OCI-LY7 (cell line): ENCODE results near the gene ANKS1A. TPM values are rescaled to one million over a fixed set of nuclear protein-coding genes. Genes with fewer than 3 reads are reported as not detected.
"Not testable (repeated sequence)": the region's sequence is repeated elsewhere in the genome, so short reads cannot be mapped to it uniquely, and the experiment has no call there.

Experiments used
- BruUV-seq: library from RNA; stranded (reverse); fragments of 400-500 nt; replicated peaks from 2 replicates; lab custom pipeline; 2021; lab: Mats Ljungman, UMichigan
- CTCF ChIA-PET: fragments of 300-600 bp; sonication (Branson Sonifier 250); formaldehyde crosslinking; loops from one replicate; lab custom pipeline; 2022; ENCODE audit warnings: antibody characterized with exemption; ENCODE audit not compliant: unreplicated experiment; lab: Charles Lee
- POLR2A ChIA-PET: fragments of 300-600 bp; sonication (Branson Sonifier 250); formaldehyde crosslinking; loops from one replicate; lab custom pipeline; 2022; ENCODE audit warnings: antibody characterized with exemption; lab: Charles Lee
- DNase-seq: peaks from one replicate; pipeline ENCODE4 v3.0.0-alpha.2; 2015; ENCODE audit warnings: low spot score
- H2AFZ ChIP-seq: fragments of 200-600 bp; sonication (generic), shearing (Covaris generic); 2 replicates; pipeline ENCODE4 v1.6.1; 2014; ENCODE audit warnings: mild to moderate bottlenecking, antibody characterized with exemption, low read length, moderate library complexity
- H3K27ac ChIP-seq: fragments of 200-600 bp; sonication (generic); 2 replicates; pipeline ENCODE4 v1.5.1; 2014; ENCODE audit warnings: mixed run types, low read depth, mild to moderate bottlenecking, moderate library complexity, low read length, inconsistent platforms; ENCODE audit not compliant: poor library complexity, severe bottlenecking
- H3K36me3 ChIP-seq: fragments of 200-600 bp; sonication (generic); 2 replicates; pipeline ENCODE4 v1.6.1; 2014; ENCODE audit warnings: mild to moderate bottlenecking, antibody characterized with exemption, low read length, moderate library complexity, mixed read lengths; ENCODE audit not compliant: insufficient read depth
- H3K4me1 ChIP-seq: fragments of 200-600 bp; sonication (generic); 2 replicates; pipeline ENCODE4 v1.5.1; 2014; ENCODE audit warnings: mild to moderate bottlenecking, low read length; ENCODE audit not compliant: insufficient read depth, poor library complexity, severe bottlenecking
- H3K4me2 ChIP-seq: fragments of 200-600 bp; sonication (generic); 2 replicates; pipeline ENCODE4 v1.6.1; 2014; ENCODE audit warnings: mild to moderate bottlenecking, low read length
- H3K4me3 ChIP-seq: fragments of 200-600 bp; sonication (generic); 2 replicates; pipeline ENCODE4 v1.5.1; 2014; ENCODE audit warnings: mild to moderate bottlenecking, low read depth, low read length; ENCODE audit not compliant: poor library complexity, severe bottlenecking
- H3K79me2 ChIP-seq: fragments of 200-600 bp; sonication (generic); 2 replicates; pipeline ENCODE4 v1.6.1; 2016; ENCODE audit warnings: low read depth, mild to moderate bottlenecking, low read length, moderate library complexity, mixed read lengths; ENCODE audit not compliant: insufficient read depth
- H3K9me2 ChIP-seq: fragments of 200-600 bp; sonication (generic); 2 replicates; pipeline ENCODE4 v1.6.1; 2016; ENCODE audit warnings: mild to moderate bottlenecking, low read length, mixed read lengths; ENCODE audit not compliant: insufficient read depth
- H3K9me3 ChIP-seq: fragments of 200-600 bp; sonication (generic); 2 replicates; pipeline ENCODE4 v1.6.1; 2014; ENCODE audit warnings: mild to moderate bottlenecking, mixed run types, low read length, mixed read lengths
- H4K20me1 ChIP-seq: fragments of 200-600 bp; sonication (generic); 2 replicates; pipeline ENCODE4 v1.6.1; 2014; ENCODE audit warnings: mild to moderate bottlenecking, antibody characterized with exemption, low read length, moderate library complexity, mixed read lengths; ENCODE audit not compliant: insufficient read depth
- CTCF ChIP-seq: fragments of 200-600 bp; sonication (generic); conservative IDR thresholded peaks from 2 replicates; pipeline ENCODE4 v1.5.1; 2014; ENCODE audit warnings: mild to moderate bottlenecking, antibody characterized with exemption, low read length, moderate library complexity, mixed read lengths
- EZH2phosphoT487 ChIP-seq: fragments of 200-600 bp; sonication (generic); IDR thresholded peaks from 2 replicates; pipeline ENCODE4 v1.6.1; 2018; ENCODE audit warnings: low read depth, borderline replicate concordance, mild to moderate bottlenecking, mixed run types, antibody characterized with exemption, low read length, moderate library complexity, mixed read lengths
- intact Hi-C: fragments of 100-400 bp; cut with micrococcal nuclease; formaldehyde crosslinking; loops from one replicate; pipeline ENCODE4 v1.10.0; 2022; ENCODE audit not compliant: unreplicated experiment
- total RNA-seq, 2 experiments: library from RNA; depleted of rRNA in 1 of 2; stranded (reverse); fragments of >200 nt in 1 of 2; shearing (Covaris generic) in 1 of 2; gene quantifications; 2 replicates each; pipeline ENCODE4 v1.2.3, GENCODE V29; 2014 to 2022

Gene ANKS1A
- total RNA-seq, 2 experiments from 2014 or later = 7.8 to 13.8 TPM

- Histone ChIP-seq H4K20me1 (no peaks in the 10 kb centered on the region), H3K79me2 (no peaks in the 10 kb centered on the region), H3K27ac (no peak overlapping the region), H3K9me3 (no peaks in the 10 kb centered on the region), H3K4me3 (no peak overlapping the region), H3K9me2 (no peaks in the 10 kb centered on the region), H3K4me2 (no peak overlapping the region), H3K4me1 (peaks cover 9% of the 10 kb centered on the region), H3K36me3 (no peaks in the 10 kb centered on the region), H2AFZ (no peak overlapping the region)
- TF ChIP-seq EZH2phosphoT487 (no peak), CTCF (no peak)
- intact Hi-C loops = no loop called here
- no peak for DNase-seq
- BruUV-seq = no TSS peak
- ChIA-PET CTCF (no interaction called here), POLR2A (no interaction called here)
Measured at GRCh38 chr6:34897130-34897529, 8.1 kb downstream of the ANKS1A start.

GRCh38 chr6:34897716-34898115 is 8.7 kb downstream of the ANKS1A start:
- no peaks in the 10 kb centered on the region for H3K36me3 ChIP-seq
- H4K20me1 ChIP-seq = no peaks in the 10 kb centered on the region
- no peak for DNase-seq
- no peak overlapping the region for H2AFZ ChIP-seq
- H3K79me2 ChIP-seq = no peaks in the 10 kb centered on the region
- no peaks in the 10 kb centered on the region for H3K9me3 ChIP-seq
- TF ChIP-seq CTCF = no peak
- TF ChIP-seq EZH2phosphoT487 = no peak
- no peaks in the 10 kb centered on the region for H3K9me2 ChIP-seq
- ChIA-PET POLR2A (interaction anchor here (1.0 kb wide), 1 partner anchor 10 kb away, joined by 4 read pairs; the partner anchor contains the start of gene TAF11), CTCF (no interaction called here)
- H3K4me3 ChIP-seq = no peak overlapping the region
- intact Hi-C loops = no loop called here
- no peak overlapping the region for H3K4me2 ChIP-seq
- peaks cover 9% of the 10 kb centered on the region for H3K4me1 ChIP-seq
- no TSS peak for BruUV-seq
- H3K27ac ChIP-seq = no peak overlapping the region

GRCh38 chr6:34899748-34900147 is 10.7 kb downstream of the ANKS1A start:
- DNase-seq, H3K9me2 ChIP-seq, H3K36me3 ChIP-seq, H3K4me1 ChIP-seq, H3K79me2 ChIP-seq, H3K4me2 ChIP-seq, intact Hi-C loops, H3K27ac ChIP-seq, H3K9me3 ChIP-seq, H2AFZ ChIP-seq, H4K20me1 ChIP-seq, BruUV-seq, CTCF ChIA-PET, H3K4me3 ChIP-seq: not testable (repeated sequence)
- POLR2A ChIA-PET = interaction anchor here (0.6 kb wide), 1 partner anchor 202 kb away, joined by 4 read pairs; no protein-coding TSS in a partner anchor
